Measurements from ENCODE around the gene KRT39.
"Not testable (repeated sequence)": the region's sequence is repeated elsewhere in the genome, so short reads cannot be mapped to it uniquely, and the experiment has no call there.

Gene KRT39

DNA sequence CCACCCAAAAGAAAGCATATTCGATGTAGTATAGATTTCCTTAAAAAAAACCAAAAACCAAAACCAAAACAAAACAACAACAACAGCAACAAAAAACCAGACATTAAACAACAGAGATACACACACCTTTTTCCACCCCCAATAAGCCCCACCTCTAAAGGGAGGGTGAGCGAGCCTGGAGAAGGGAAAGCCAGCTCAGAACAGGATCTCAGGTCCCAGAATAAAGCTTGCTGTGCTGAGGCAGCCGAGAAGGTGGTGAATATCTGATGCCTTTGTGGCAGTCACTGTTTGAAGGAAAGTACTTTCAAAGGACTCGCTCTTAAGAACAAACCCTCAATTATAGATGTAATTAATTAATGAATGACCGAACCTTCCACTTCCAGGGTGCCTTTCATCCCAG lies 29.8 kb downstream of the KRT39 start:
- DNase-seq, result no peak

- no peak for DNase-seq
Measured at GRCh38 chr17:40936437-40936971, 30.2 kb downstream of the KRT39 start.

- no peak for DNase-seq
Measured at GRCh38 chr17:40935624-40936023, 31.1 kb downstream of the KRT39 start.

DNA sequence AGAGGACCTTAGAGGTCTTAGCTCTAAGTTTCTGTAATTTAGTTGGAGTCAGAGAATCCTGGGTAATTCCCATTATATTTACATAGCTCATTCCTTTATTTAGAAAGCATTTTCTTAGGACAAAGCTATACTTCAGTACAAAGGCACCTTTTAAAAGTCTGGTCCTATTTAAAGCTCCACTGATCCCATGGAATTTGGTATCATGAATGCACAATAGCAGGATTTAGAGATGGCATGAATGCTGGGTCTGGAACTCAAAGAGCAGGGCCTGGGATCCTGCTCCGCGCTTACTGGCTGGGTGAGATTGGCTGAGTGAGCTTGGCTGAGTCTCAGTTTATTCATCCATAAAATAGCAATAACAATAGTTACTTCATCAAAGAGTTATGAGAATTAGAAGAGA lies 34.1 kb downstream of the KRT39 start:
- no peak for DNase-seq

DNA sequence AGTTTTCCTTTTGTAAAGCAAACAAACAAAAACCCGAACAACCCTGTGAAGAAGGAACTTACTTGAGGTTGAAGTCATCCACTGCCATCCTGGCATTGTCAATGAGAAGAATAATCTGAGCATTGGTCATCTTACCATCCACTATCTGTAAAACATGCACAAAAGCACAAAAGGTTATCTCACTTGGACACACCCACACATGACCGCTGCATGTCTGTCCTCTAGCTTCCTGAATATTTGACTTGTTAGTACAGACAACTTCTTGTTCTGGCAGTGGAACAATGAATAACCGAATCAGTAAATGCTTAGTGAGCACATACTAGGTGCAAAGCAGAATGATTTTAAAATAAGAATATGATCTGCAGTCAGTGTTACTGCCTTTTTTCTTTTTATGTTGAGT lies 35.4 kb downstream of the KRT39 start:
- DNase-seq, result no peak

GRCh38 chr17:40926341-40926740 lies 40.4 kb downstream of the KRT39 start:
- no peak for DNase-seq

GRCh38 chr17:40922239-40922638 lies 44.5 kb downstream of the KRT39 start:
- DNase-seq, result no peak

DNA sequence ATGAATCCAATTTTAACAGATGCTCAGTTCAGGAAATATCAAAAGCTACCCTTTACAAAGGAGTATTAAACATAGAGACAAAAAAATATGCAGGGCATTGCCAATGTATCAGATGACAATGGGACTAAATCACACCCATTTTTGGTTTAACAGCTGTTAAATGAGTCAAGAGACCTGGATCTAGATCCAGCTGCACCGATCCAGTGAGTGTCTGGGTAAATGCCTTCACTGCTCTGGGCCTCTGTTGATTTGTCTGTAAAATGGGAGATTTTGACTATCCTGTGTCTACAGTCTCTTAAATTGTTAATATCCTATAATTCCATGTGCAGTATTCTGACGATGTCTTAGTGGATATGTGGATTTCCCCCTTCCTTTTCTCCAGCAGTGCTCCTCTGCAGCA lies 45.7 kb downstream of the KRT39 start:
- no peak for DNase-seq

- not testable (repeated sequence) for DNase-seq
Measured at GRCh38 chr17:40917116-40917515, 49.6 kb downstream of the KRT39 start.

DNA sequence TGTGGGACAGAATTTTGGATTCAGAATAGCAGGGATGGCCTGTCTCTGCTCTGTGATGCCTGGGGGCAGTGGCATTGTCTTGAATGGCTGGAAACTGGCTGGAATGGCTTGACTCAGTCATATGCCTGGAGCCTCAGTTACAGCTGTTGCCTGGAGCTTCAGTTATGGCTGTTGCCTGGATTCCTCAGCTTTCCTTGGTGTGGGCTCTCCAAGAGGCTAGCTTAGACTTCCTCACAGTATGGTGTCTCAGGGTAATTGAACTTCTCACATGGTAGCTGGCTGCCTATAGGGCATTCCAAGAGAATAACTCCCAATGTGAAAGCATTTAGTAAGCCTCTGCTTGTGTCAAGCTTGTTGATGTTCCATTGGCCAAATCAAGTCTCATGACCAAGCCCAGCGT lies 50.4 kb downstream of the KRT39 start:
- DNase-seq, result no peak

GRCh38 chr17:40915721-40916256 lies 51.0 kb downstream of the KRT39 start:
- no peak for DNase-seq

- no peak for DNase-seq
Measured at GRCh38 chr17:40915199-40915661, 51.5 kb downstream of the KRT39 start.

DNA sequence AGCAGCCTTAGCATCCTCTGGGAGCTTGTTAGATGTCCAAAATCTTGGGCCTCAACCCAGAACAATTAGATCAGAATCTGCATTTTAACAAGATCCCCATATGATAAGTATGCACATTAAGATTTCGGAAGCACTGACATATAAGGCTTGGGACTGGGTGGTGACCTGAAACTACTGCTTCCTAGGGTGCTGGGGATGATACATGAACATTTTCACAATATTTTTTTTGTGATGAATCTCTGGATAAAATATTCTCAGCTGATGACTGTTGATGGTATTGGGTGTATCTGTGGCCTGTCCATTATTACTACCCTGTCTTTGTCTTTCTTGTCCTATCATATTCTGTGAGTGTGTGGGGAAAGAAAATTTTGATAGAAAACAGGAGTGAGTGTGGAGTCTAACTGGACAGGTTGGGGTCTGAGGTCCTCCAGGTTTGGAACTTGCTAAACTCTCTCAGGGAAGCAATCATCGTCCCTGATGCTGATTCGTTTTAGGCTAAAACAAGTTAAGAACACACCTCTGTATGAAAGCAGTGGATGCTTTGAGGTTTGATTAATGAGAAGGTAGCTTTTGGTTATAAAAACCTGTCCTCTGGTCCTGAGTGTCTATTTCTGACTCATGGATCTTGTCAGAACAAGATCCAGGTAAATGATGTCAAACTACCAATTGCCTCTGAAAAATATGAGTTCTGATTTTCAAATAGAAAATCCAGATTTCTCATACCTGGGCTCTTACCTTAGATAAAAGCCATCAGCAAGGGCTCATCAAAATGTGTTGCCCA lies 52.5 kb downstream of the KRT39 start:
- DNase-seq, result no peak

GRCh38 chr17:40912486-40913210 lies 54.1 kb downstream of the KRT39 start:
- DNase-seq, result no peak

DNA sequence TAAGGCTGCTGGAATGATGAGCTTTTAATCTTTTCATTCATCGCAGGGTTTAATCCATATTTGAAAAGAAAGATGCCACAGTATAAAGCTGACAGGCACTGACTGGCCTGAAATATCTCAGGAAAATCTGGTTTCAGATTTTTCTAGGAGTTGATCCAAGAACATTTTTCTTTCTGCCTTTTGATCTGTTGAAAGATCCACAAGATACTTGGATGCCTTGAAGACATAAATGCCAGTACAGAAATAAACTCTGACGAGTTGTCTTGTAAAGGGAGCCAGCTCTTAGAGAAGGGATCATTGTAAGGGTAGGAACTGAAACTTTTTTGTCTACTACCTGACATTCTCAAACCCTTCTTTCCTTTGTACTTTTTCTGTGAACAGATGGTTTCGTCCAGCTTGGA lies 56.3 kb downstream of the KRT39 start:
- DNase-seq, result no peak

- no peak for DNase-seq
Measured at GRCh38 chr17:40909755-40910154, 57.0 kb downstream of the KRT39 start.

DNA sequence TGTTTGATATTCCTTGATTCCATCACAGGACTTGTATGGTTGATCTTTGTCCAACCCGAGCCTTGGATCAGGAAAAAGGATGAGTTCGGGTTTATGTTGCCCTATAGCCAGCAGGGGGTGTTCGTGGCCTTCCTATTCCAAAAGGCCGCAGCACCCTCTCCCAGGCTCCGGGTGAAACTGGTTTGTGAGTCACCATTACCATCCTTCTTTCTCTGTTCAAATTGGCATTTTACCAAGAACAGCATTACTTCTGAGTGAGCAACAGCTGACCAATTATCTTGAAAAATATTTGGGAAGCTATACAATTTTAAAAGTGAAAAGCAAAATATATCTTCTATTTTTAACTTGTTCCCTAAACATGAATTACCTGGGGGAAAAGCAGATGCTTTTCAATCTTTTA lies 57.4 kb downstream of the KRT39 start:
- DNase-seq, result peak; percentile 27
